ENCODE data around the gene HSPB9.

Gene HSPB9

GRCh38 chr17:42146911-42147607, 24.5 kb downstream of the HSPB9 start:
- no peak for DNase-seq

GRCh38 chr17:42153919-42154742, 31.5 kb downstream of the HSPB9 start:
- DNase-seq, result no peak

- DNase-seq, result no peak
These were observed 33.0 kb downstream of the HSPB9 start for GRCh38 chr17:42155614-42156045.

GRCh38 chr17:42159796-42160530, 37.4 kb downstream of the HSPB9 start:
- no peak for DNase-seq

- no peak for DNase-seq
These were observed 37.9 kb downstream of the HSPB9 start for GRCh38 chr17:42160531-42160910.

- DNase-seq, result no peak
These were observed 40.5 kb downstream of the HSPB9 start for GRCh38 chr17:42163113-42163512.

GRCh38 chr17:42163696-42164407, 41.2 kb downstream of the HSPB9 start:
- DNase-seq, result no peak

- no peak for DNase-seq
These were observed 43.1 kb downstream of the HSPB9 start for GRCh38 chr17:42165751-42166150.

GRCh38 chr17:42166196-42166763, 43.7 kb downstream of the HSPB9 start:
- DNase-seq, result no peak

GRCh38 chr17:42167807-42168206, 45.2 kb downstream of the HSPB9 start:
- DNase-seq, result no peak

- DNase-seq, result no peak
These were observed 46.7 kb downstream of the HSPB9 start for GRCh38 chr17:42169351-42169750.

- DNase-seq, result no peak
These were observed 49.2 kb downstream of the HSPB9 start for GRCh38 chr17:42171831-42172230.

Data from cortex of kidney (tissue), 1 donor.